CD4-positive, alpha-beta T cell (primary cell): ENCODE measurements around the gene FOXA1. TPM values are rescaled to one million over a fixed set of nuclear protein-coding genes. Genes with fewer than 3 reads are reported as not detected.

Experiments
- ATAC-seq: fragments of 200-7000 bp; cut with Tn5 transposase; one replicate; pipeline ENCODE4 v1.10.0; 2022; ENCODE audit warnings: mild to moderate bottlenecking; ENCODE audit not compliant: poor library complexity
- CTCF ChIA-PET: fragments of 350-600 bp; sonication (Branson Sonifier 250); formaldehyde crosslinking; loops from one replicate; lab custom pipeline; 2021; ENCODE audit warnings: antibody characterized with exemption, inconsistent platforms; lab: Charles Lee
- POLR2A ChIA-PET: fragments of 350-600 bp; sonication (Branson Sonifier 250); formaldehyde crosslinking; loops from one replicate; lab custom pipeline; 2021; ENCODE audit warnings: antibody characterized with exemption, inconsistent platforms; lab: Charles Lee
- DNase-seq, 14 experiments: peaks; one replicate each; pipeline ENCODE4 v3.0.0-alpha.2; 2013 to 2020; ENCODE audit warnings: mixed read lengths in 2 of 14
- H3K27ac ChIP-seq, 2 donors: one replicate each; pipeline versions ENCODE4 v1.5.1 to v1.7.0; 2013; ENCODE audit warnings: low read length in 2 of 2, low read depth in 1 of 2, mild to moderate bottlenecking in 1 of 2
- H3K27me3 ChIP-seq, 2 experiments: 1 replicate in 1 of 2; 2 replicates in 1 of 2; pipeline versions ENCODE4 v1.6.1 to v1.7.0; 2013; ENCODE audit warnings: low read length in 2 of 2, control low read depth in 1 of 2, mild to moderate bottlenecking in 1 of 2, moderate library complexity in 1 of 2; ENCODE audit not compliant: insufficient read depth in 2 of 2, control insufficient read depth in 1 of 2
- H3K36me3 ChIP-seq: one replicate; pipeline ENCODE4 v1.6.1; 2013; ENCODE audit warnings: low read length, control low read depth; ENCODE audit not compliant: insufficient read depth
- H3K4me1 ChIP-seq: one replicate; pipeline ENCODE4 v1.6.1; 2013; ENCODE audit warnings: low read length, control low read depth; ENCODE audit not compliant: insufficient read depth
- H3K4me3 ChIP-seq: one replicate; pipeline ENCODE4 v1.5.1; 2013; ENCODE audit warnings: mild to moderate bottlenecking, low read length, moderate library complexity
- H3K9me3 ChIP-seq, 2 experiments: 1 replicate in 1 of 2; 2 replicates in 1 of 2; pipeline versions ENCODE4 v1.6.1 to v1.7.0; 2013; ENCODE audit warnings: low read length in 2 of 2, mild to moderate bottlenecking in 2 of 2, control low read depth in 1 of 2, moderate library complexity in 1 of 2; ENCODE audit not compliant: control insufficient read depth in 1 of 2, insufficient read depth in 1 of 2
- H3K27ac Mint-ChIP-seq: one replicate; pipeline ENCODE4 v1.8.0; 2020; ENCODE audit warnings: mixed read lengths
- H3K27me3 Mint-ChIP-seq: one replicate; pipeline ENCODE4 v1.8.0; 2021; ENCODE audit warnings: mixed read lengths
- H3K36me3 Mint-ChIP-seq: one replicate; pipeline ENCODE4 v1.8.0; 2021; ENCODE audit warnings: low read depth, mixed read lengths
- H3K4me1 Mint-ChIP-seq: one replicate; pipeline ENCODE4 v1.8.0; 2021; ENCODE audit warnings: low read depth, mixed read lengths
- H3K4me3 Mint-ChIP-seq: one replicate; pipeline ENCODE4 v1.8.0; 2020; ENCODE audit warnings: mild to moderate bottlenecking, mixed read lengths
- H3K9me3 Mint-ChIP-seq: one replicate; pipeline ENCODE4 v1.8.0; 2020; ENCODE audit warnings: mixed read lengths
- CTCF ChIP-seq: fragments of 200-600 bp; IDR thresholded peaks from one replicate; pipeline ENCODE4 v1.8.0; 2022; ENCODE audit warnings: antibody characterized with exemption, mild to moderate bottlenecking
- intact Hi-C, 2 experiments: fragments of 100-400 bp; cut with DNase I in 1 of 2; cut with micrococcal nuclease in 1 of 2; formaldehyde crosslinking; loops; one replicate each; pipeline versions ENCODE4 v1.15.1 to v1.9.0; 2023 to 2025; cut with DNase I, micrococcal nuclease
- total RNA-seq, 174 experiments: library from RNA in 2 of 174; stranded (reverse) in 2 of 174; gene quantifications; one replicate each; pipeline ENCODE4 v1.2.3 and lab custom pipeline; 2021 to 2026

The FOXA1 gene
- total RNA-seq, 2 experiments from 2014 or later: not detected

GRCh38 chr14:37579274-37579673 is 15.8 kb downstream of the FOXA1 start:
- Mint-ChIP-seq H3K36me3 (no peaks in the 10 kb centered on the region), H3K4me3 (no peak overlapping the region), H3K9me3 (peaks cover 2% of the 10 kb centered on the region), H3K27ac (no peak overlapping the region), H3K27me3 (peaks cover 46% of the 10 kb centered on the region), H3K4me1 (no peaks in the 10 kb centered on the region)
- Histone ChIP-seq H3K27ac (no peak overlapping the region), H3K4me3 (no peak overlapping the region), H3K27me3 (peaks cover 10 to 27% of the 10 kb centered on the region in 2 experiments), H3K9me3 (peaks cover 0 to 11% of the 10 kb centered on the region in 2 experiments), H3K36me3 (no peaks in the 10 kb centered on the region), H3K4me1 (no peaks in the 10 kb centered on the region)
- TF ChIP-seq CTCF: no peak
- no peak for ATAC-seq
- CTCF ChIA-PET: no interaction called here
- intact Hi-C loops: no loop called here
- POLR2A ChIA-PET: no interaction called here
- no peak for DNase-seq

GRCh38 chr14:37573356-37573755 is 21.7 kb downstream of the FOXA1 start:
- Histone ChIP-seq H3K36me3 (no peaks in the 10 kb centered on the region), H3K4me3 (no peak overlapping the region), H3K4me1 (no peaks in the 10 kb centered on the region), H3K27ac (no peak overlapping the region), H3K9me3 (no peaks in the 10 kb centered on the region), H3K27me3 (no peaks in the 10 kb centered on the region)
- peaks cover 7% of the 10 kb centered on the region for H3K9me3 Mint-ChIP-seq
- H3K27me3 Mint-ChIP-seq: peaks cover 11% of the 10 kb centered on the region
- no peak overlapping the region for H3K4me3 Mint-ChIP-seq
- POLR2A ChIA-PET: no interaction called here
- DNase-seq (no peak), ATAC-seq (no peak)
- TF ChIP-seq CTCF: no peak
- H3K4me1 Mint-ChIP-seq: no peaks in the 10 kb centered on the region
- CTCF ChIA-PET: no interaction called here
- intact Hi-C loops: no loop called here
- no peak overlapping the region for H3K27ac Mint-ChIP-seq
- H3K36me3 Mint-ChIP-seq: no peaks in the 10 kb centered on the region

GRCh38 chr14:37571391-37571790 is 23.7 kb downstream of the FOXA1 start:
- H3K36me3 Mint-ChIP-seq: no peaks in the 10 kb centered on the region
- Histone ChIP-seq H3K9me3 (no peaks in the 10 kb centered on the region), H3K27me3 (no peaks in the 10 kb centered on the region), H3K4me3 (no peak overlapping the region), H3K27ac (no peak overlapping the region), H3K4me1 (no peaks in the 10 kb centered on the region), H3K36me3 (no peaks in the 10 kb centered on the region)
- no peak overlapping the region for H3K4me3 Mint-ChIP-seq
- TF ChIP-seq CTCF: no peak
- peaks cover 6% of the 10 kb centered on the region for H3K27me3 Mint-ChIP-seq
- H3K9me3 Mint-ChIP-seq: peaks cover 6% of the 10 kb centered on the region
- ChIA-PET CTCF (no interaction called here), POLR2A (no interaction called here)
- no peak for ATAC-seq
- no peaks in the 10 kb centered on the region for H3K4me1 Mint-ChIP-seq
- intact Hi-C loops: no loop called here
- DNase-seq: no peak
- H3K27ac Mint-ChIP-seq: no peak overlapping the region
